GM11168 (cell line): Measurements from ENCODE around the gene TRIOBP.

ENCODE experiments used
- in situ Hi-C: fragments of 300-500 bp; cut with MboI; formaldehyde crosslinking; loops from one replicate; pipeline ENCODE4 v1.12.0; 2022; ENCODE audit warnings: low sequenced_read_pairs; ENCODE audit not compliant: unreplicated experiment

The TRIOBP gene

DNA sequence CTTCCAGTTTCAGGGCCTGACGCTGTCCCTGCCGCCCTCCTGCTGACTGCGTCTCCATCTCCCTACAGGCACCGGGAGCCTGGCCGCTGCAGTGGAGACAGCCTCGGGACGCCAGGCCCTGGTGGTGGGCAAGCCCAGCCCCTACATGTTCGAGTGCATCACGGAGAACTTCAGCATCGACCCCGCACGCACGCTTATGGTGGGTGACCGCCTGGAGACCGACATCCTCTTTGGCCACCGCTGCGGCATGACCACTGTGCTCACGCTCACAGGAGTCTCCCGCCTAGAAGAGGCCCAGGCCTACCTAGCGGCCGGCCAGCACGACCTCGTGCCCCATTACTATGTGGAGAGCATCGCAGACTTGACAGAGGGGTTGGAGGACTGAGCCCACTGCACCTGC lies 31.4 kb upstream of the TRIOBP start:
- in situ Hi-C loops, result no loop called here

DNA sequence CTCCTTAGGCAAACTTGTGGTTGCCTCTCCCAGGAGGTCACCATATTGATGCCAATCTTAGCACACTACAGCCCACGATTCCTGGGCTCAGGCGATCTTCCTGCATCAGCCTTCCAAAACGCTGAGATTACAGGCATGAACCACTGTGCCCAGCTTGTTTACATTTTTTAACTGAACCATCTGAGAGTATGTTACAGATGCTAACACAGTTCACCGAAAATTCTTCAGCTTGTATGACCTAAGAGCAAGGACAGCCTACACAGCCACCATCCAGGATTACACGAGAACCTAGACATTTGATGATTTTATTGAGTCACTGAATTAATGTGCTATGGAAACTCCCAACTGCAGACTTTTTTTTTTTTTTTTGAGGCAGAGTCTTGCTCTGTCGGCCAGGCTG lies 27.3 kb upstream of the TRIOBP start:
- in situ Hi-C loops, result no loop called here

- in situ Hi-C loops, result no loop called here
Observed at GRCh38 chr22:37672206-37672919, 24.5 kb upstream of the TRIOBP start.

GRCh38 chr22:37672920-37673455 lies 23.9 kb upstream of the TRIOBP start:
- in situ Hi-C loops, result no loop called here

DNA sequence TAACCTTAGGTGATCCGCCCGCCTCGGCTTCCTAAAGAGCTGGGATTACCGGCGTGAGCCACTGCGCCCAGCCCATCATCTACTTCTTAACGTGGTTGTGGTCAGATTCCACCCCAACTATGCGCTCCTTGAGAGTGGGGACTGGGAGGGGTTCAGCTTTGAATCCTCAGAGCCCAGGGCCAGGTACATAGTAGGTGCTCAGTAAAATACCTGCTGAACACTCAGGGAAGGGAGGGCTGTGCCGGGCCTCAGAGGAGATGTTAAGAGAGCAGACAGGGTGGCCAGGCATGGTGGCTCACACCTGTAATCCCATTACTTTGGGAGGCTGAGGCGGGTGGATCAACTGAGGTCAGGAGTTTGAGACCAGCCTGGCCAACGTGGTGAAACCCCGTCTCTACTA lies 22.6 kb upstream of the TRIOBP start:
- in situ Hi-C loops, result no loop called here

DNA sequence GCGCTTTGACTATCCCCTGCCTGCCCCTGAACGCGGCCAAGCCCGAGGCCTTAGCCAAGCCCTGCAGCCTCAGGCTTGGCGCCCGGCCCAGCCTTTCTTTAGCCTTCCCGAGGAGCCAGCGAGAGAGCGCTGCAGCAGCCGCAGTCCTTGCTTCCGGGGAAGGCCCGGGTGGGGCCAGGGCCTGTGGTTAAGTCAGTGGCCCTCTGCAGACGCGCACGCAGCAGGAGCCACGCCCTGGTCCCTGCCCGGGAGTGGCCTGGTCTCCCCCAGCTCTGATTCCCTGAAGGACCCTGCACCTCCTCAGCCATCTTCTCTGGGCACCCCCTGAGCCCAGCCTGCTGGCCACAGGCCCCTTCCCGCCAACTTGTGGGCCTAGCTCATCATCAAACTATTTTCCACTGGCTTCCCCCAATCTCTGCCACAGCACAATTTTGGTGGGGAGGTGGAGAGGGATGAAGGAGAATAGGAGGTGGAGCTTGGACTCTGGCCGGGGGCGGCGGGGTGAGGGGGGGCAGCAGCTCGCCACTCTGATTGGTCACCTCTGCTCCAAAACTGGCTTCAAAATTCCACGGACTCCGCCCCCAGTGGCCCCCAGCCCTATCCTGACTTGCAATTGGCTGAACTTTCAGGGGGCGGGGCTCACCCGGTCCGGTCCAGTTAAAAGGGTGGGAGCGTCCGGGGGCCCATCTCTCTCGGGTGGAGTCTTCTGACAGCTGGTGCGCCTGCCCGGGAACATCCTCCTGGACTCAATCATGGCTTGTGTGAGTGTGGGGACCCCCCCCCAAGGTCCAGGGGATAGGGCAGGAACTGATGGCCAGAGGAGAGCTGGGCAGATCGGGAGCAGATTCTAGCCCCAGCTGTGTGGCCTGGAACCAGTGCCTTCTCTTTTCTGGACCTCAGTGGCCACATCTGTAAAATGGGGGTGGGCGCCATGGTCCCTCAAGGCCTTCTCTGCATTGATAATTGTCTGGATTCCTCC lies 21.6 kb upstream of the TRIOBP start, which contains the start of gene LGALS1:
Gene LGALS1, plus strand, starts transcription at position 686 of the 979 bp plus-strand sequence. Its CDS starts 67 bp downstream, at position 753.
- in situ Hi-C loops, result no loop called here

DNA sequence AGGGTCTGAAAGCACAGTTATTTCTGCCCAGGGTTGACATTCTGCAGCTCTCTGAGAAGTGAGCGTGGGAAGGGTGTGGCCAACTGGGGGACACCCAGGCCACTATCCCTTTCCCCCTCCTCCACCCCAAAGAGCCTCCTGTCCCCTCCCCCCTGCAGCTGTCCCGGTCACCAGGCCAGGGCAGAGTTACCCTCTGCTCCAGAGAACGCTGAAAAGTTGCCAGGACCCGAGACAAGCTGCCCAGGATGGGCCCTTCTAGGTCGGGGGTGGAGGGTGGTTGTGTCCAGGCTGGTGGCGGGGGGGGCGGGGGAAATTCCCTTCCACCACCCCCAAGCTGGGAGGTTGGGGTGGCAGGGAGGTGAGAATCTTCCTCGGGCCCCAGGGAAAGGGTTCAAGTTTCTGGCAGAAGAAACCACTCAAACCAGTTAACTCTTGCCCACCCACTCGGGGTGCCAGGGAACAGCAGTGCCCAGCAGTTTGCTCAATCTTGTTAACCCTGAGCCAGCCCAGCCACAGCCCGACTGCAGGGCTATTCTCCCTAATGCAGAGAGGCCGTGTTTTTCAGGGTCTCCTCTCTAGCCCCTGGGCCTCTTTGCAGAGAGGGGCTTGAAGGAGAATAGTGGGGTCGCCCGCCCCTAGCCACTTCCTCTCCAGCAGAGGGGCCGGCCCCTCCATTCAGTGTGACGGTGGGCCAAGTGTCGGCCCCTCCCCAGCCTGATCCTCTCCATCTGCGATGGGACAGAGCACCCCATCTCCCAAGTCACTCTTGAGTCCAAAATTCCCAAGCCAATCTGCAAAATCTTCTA lies 20.7 kb upstream of the TRIOBP start:
- in situ Hi-C loops, result no loop called here

- in situ Hi-C loops, result no loop called here
Observed at GRCh38 chr22:37676736-37677492, 19.9 kb upstream of the TRIOBP start.

DNA sequence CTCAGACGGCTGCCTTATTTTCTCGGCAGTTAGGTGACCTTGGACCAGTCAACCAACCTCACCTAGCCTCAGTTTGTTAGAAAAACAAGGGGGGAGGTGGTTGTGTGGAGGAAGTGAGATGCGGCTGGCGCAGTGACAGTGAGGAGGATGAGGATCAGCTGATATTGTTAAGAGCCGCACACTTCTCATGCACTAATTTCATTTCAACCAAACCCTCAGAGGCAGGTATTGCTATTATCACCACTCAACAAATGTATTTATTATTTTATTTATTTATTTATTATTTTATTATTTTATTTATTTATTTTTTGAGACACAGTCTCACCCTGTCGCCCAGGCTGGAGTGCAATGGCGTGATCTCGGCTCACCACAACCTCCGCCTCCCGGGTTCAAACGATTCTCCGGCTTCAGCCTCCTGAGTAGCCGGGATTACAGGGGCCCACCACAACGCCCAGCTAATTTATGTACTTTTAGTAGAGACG lies 19.3 kb upstream of the TRIOBP start:
- in situ Hi-C loops, result no loop called here

DNA sequence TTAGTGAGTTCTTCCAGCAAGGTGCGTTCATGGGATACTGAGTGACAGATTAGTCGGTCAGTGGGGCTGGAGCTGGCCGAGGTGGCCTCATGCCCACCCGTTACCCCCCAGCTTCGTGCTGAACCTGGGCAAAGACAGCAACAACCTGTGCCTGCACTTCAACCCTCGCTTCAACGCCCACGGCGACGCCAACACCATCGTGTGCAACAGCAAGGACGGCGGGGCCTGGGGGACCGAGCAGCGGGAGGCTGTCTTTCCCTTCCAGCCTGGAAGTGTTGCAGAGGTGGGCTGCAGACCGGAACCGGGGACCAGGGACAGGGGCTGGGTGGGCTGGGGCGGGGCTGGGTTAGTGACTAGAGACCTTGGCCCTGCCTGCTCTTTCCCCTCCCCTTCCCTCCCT lies 18.5 kb upstream of the TRIOBP start:
- in situ Hi-C loops, result no loop called here

GRCh38 chr22:37679670-37680069 lies 17.2 kb upstream of the TRIOBP start:
- in situ Hi-C loops, result loop anchor here (10.0 kb wide), 1 partner anchor 55 kb away; no protein-coding TSS in a partner anchor

DNA sequence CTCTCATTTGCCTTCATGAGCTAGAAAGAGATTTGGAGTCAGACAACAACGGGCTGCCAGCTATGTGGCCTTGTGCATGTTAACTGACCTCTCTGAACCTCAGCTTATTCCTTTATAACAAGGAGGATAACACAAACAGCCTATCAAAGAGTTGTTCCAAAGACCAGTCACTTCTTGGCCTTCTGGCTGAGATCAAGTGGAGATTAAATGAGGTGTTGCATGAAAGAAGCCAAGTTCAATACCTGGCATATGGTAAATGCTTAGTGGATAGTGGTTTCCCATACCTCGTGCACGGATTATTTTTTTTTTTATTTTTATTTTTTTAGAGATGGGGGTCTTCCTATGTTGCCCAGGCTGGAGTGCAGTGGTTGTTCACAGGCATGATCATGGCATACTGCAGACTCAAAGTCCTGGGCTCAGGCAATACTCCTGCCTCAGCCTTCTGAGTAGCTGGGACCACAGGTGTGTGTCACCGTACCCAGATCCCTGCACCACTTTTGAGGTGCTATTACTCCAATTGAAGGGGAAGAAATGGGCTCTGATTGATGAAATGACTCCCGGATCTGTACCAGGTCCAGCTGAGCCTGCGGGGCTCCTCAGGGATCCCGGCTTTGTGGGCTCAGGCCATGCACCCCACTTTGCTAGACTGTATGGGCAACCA lies 16.5 kb upstream of the TRIOBP start:
- in situ Hi-C loops, result loop anchor here (10.0 kb wide), 1 partner anchor 56 kb away; no protein-coding TSS in a partner anchor

GRCh38 chr22:37681001-37681424 lies 15.8 kb upstream of the TRIOBP start:
- in situ Hi-C loops, result loop anchor here (10.0 kb wide), 1 partner anchor 56 kb away; no protein-coding TSS in a partner anchor

DNA sequence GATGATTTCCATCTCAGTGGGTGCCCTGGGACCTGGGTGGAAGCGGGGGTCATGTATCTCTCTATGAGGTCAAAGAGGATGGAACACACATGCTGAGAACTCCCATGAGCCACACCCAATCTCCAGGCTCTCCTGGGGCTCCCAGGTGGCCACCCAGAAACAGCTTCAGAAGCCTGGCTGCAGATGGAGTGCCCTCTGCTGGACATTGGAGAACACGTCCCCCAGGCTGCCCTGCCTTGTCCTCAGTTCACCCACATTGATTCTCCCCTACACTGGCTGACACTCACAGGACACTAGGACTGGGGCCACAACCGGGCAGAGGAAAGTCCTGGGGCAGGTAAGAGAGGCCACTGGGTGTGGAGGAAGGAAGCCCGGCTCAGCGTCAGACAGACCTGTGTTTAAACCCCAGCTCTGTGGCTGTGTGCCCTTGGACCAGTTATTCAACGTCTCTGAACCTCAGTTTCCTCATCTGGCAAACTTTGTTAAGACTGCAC lies 15.2 kb upstream of the TRIOBP start:
- in situ Hi-C loops, result loop anchor here (10.0 kb wide), 1 partner anchor 57 kb away; no protein-coding TSS in a partner anchor

- in situ Hi-C loops, result loop anchor here (10.0 kb wide), 1 partner anchor 60 kb away; no protein-coding TSS in a partner anchor
Observed at GRCh38 chr22:37684803-37685615, 11.8 kb upstream of the TRIOBP start.

- in situ Hi-C loops, result loop anchor here (10.0 kb wide), 1 partner anchor 61 kb away; no protein-coding TSS in a partner anchor
Observed at GRCh38 chr22:37686002-37686982, 10.6 kb upstream of the TRIOBP start, which contains the start of gene NOL12. NOL12 (plus strand) TSS chr22:37686343; CDS start chr22:37686393, 50 bp downstream.
